LNCaP clone FGC (cell line): ENCODE data around the gene MEST.

Source experiments
- DNase-seq: peaks from one replicate; pipeline ENCODE4 v3.0.0-alpha.2; 2011; ENCODE audit warnings: low read depth
- H3K4me3 ChIP-seq: 2 replicates; pipeline ENCODE4 v1.5.1; 2011; ENCODE audit warnings: mild to moderate bottlenecking, low read depth, low read length, control low read depth
- TF ChIP-seq, protein P1 (sequence below): IDR thresholded peaks from 2 replicates; pipeline ENCODE4 v1.5.1; 2012; ENCODE audit warnings: mild to moderate bottlenecking; ENCODE audit not compliant: control insufficient read depth, insufficient read depth; ENCODE audit errors: extremely low read depth

The MEST gene

DNA sequence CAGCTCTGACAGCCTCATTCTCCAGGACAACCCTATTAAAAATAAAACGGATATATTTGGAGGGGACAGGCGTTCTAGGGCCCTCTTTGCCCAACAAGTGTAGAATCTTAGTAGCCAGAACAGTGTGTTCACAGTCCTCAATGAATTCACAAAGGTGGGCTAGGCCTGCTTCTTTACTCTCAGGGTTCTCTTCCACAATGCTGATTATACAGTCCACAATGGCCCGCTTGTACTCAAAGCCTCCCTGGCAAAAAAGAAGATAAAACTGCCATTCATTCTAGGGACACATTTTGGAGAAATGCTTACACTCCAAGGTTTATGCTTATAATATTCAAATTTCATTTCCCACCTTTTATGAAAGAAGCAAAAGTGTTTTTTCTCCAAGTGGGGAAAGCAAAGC is 62.6 kb downstream of the MEST start:
- H3K4me3 ChIP-seq: no peak overlapping the region
- no peak for DNase-seq
- TF ChIP-seq, protein P1, sequence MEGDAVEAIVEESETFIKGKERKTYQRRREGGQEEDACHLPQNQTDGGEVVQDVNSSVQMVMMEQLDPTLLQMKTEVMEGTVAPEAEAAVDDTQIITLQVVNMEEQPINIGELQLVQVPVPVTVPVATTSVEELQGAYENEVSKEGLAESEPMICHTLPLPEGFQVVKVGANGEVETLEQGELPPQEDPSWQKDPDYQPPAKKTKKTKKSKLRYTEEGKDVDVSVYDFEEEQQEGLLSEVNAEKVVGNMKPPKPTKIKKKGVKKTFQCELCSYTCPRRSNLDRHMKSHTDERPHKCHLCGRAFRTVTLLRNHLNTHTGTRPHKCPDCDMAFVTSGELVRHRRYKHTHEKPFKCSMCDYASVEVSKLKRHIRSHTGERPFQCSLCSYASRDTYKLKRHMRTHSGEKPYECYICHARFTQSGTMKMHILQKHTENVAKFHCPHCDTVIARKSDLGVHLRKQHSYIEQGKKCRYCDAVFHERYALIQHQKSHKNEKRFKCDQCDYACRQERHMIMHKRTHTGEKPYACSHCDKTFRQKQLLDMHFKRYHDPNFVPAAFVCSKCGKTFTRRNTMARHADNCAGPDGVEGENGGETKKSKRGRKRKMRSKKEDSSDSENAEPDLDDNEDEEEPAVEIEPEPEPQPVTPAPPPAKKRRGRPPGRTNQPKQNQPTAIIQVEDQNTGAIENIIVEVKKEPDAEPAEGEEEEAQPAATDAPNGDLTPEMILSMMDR: no peak
